ENCODE measurements around the gene SOX6.
A peak's percentile ranks its signal among the peaks of the same experiment; 100 is the strongest.
"Not testable (repeated sequence)": the region's sequence is repeated elsewhere in the genome, so short reads cannot be mapped to it uniquely, and the experiment has no call there.

Gene SOX6

GRCh38 chr11:16036218-16036617 lies 320.1 kb downstream of the SOX6 start:
- DNase-seq (ENCODE audit: low read depth): no peak

- DNase-seq (ENCODE audit: low read depth): no peak
Measured at GRCh38 chr11:16034074-16034473, 322.3 kb downstream of the SOX6 start.

GRCh38 chr11:16032974-16033373 lies 323.4 kb downstream of the SOX6 start:
- no peak for DNase-seq (ENCODE audit: low read depth)

GRCh38 chr11:16031210-16031609 lies 325.1 kb downstream of the SOX6 start:
- DNase-seq (ENCODE audit: low read depth): no peak

- DNase-seq (ENCODE audit: low read depth): no peak
Measured at GRCh38 chr11:16030664-16031063, 325.7 kb downstream of the SOX6 start.

- DNase-seq (ENCODE audit: low read depth): not testable (repeated sequence)
Measured at GRCh38 chr11:16029151-16029550, 327.2 kb downstream of the SOX6 start.

- DNase-seq (ENCODE audit: low read depth): no peak
Measured at GRCh38 chr11:16028419-16028818, 327.9 kb downstream of the SOX6 start.

GRCh38 chr11:16027621-16028020 lies 328.7 kb downstream of the SOX6 start:
- DNase-seq (ENCODE audit: low read depth): no peak

- no peak for DNase-seq (ENCODE audit: low read depth)
Measured at GRCh38 chr11:16026849-16027248, 329.5 kb downstream of the SOX6 start.

- DNase-seq (ENCODE audit: low read depth): no peak
Measured at GRCh38 chr11:16018931-16019330, 337.4 kb downstream of the SOX6 start.

GRCh38 chr11:16016468-16016829 lies 339.9 kb downstream of the SOX6 start:
- DNase-seq (ENCODE audit: low read depth): no peak

- no peak for DNase-seq (ENCODE audit: low read depth)
Measured at GRCh38 chr11:16015741-16016467, 340.4 kb downstream of the SOX6 start.

GRCh38 chr11:16013649-16014275 lies 342.6 kb downstream of the SOX6 start:
- DNase-seq (ENCODE audit: low read depth): no peak

GRCh38 chr11:16013242-16013641 lies 343.1 kb downstream of the SOX6 start:
- DNase-seq (ENCODE audit: low read depth): no peak

GRCh38 chr11:16012125-16012751 lies 344.1 kb downstream of the SOX6 start:
- no peak for DNase-seq (ENCODE audit: low read depth)

- DNase-seq (ENCODE audit: low read depth): no peak
Measured at GRCh38 chr11:16011396-16011795, 344.9 kb downstream of the SOX6 start.

GRCh38 chr11:16009021-16009420 lies 347.3 kb downstream of the SOX6 start:
- DNase-seq (ENCODE audit: low read depth): no peak

GRCh38 chr11:16007514-16007913 lies 348.8 kb downstream of the SOX6 start:
- no peak for DNase-seq (ENCODE audit: low read depth)

GRCh38 chr11:16002942-16003341 lies 353.4 kb downstream of the SOX6 start:
- DNase-seq (ENCODE audit: low read depth): no peak

GRCh38 chr11:16001899-16002426 lies 354.4 kb downstream of the SOX6 start:
- DNase-seq (ENCODE audit: low read depth): peak; percentile 84

GRCh38 chr11:16001044-16001568 lies 355.2 kb downstream of the SOX6 start:
- DNase-seq (ENCODE audit: low read depth): no peak

- DNase-seq (ENCODE audit: low read depth): peak; percentile 65
Measured at GRCh38 chr11:16000065-16000464, 356.3 kb downstream of the SOX6 start.

- no peak for DNase-seq (ENCODE audit: low read depth)
Measured at GRCh38 chr11:15993345-15993744, 363.0 kb downstream of the SOX6 start.

All from stromal cell of bone marrow (primary cell).